Stimulated activated CD4-positive, alpha-beta T cell treated with anti-CD3 and anti-CD28 coated beads, Interleukin-1b, Interleukin-23, amount 100 ng/mL, for 4 hours (primary cell): ENCODE results near the gene PLA2G6.
A peak's percentile ranks its signal among the peaks of the same experiment; 100 is the strongest.

ENCODE experiments used
- DNase-seq, 2 donors: peaks; one replicate each; pipeline ENCODE4 v3.0.0-alpha.2; 2020; ENCODE audit warnings: low read depth in 2 of 2

PLA2G6 gene, protein sequence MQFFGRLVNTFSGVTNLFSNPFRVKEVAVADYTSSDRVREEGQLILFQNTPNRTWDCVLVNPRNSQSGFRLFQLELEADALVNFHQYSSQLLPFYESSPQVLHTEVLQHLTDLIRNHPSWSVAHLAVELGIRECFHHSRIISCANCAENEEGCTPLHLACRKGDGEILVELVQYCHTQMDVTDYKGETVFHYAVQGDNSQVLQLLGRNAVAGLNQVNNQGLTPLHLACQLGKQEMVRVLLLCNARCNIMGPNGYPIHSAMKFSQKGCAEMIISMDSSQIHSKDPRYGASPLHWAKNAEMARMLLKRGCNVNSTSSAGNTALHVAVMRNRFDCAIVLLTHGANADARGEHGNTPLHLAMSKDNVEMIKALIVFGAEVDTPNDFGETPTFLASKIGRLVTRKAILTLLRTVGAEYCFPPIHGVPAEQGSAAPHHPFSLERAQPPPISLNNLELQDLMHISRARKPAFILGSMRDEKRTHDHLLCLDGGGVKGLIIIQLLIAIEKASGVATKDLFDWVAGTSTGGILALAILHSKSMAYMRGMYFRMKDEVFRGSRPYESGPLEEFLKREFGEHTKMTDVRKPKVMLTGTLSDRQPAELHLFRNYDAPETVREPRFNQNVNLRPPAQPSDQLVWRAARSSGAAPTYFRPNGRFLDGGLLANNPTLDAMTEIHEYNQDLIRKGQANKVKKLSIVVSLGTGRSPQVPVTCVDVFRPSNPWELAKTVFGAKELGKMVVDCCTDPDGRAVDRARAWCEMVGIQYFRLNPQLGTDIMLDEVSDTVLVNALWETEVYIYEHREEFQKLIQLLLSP

DNA sequence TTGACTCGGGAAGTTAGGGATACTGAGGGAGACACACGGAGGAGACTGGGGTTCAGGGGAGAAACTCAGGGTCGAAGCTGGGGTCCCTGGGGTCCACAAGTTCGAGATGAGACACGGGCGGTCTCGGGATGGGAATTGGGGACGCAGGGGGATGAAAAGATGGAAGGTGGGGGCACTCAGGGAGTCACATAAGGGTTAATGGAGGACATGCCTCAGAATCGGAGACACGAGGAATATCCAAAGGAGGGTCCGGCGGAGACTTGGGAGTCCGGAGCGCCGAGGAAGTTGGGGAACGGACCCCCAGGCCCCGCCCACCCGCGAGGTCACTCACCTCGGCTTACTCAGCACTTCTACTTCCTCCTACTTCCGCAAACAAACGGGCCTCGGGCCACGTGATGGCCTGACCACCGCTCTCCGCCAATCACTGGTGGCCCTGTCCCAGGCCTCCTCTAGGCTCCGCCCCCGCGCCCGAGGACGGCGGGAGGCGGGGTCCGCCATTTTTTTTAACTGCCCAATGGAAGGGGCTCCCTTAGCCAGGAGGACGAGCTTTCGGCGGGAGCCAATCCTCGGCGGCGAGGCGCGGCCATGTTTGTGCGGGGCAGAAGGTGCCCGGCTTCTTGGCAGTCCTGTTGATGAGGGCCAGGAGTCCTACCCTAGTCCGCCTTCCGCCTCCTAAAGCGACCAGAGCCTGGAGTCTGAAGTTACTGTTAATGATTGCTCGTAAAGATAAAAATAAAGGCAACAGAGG, at the start of gene PLA2G6:
PLA2G6 (minus strand) TSS at position 378 of the 748 bp plus-strand sequence. CDS start 12,404 bp downstream, outside the sequence.
- peak; percentile 88 to 95 for DNase-seq

DNA sequence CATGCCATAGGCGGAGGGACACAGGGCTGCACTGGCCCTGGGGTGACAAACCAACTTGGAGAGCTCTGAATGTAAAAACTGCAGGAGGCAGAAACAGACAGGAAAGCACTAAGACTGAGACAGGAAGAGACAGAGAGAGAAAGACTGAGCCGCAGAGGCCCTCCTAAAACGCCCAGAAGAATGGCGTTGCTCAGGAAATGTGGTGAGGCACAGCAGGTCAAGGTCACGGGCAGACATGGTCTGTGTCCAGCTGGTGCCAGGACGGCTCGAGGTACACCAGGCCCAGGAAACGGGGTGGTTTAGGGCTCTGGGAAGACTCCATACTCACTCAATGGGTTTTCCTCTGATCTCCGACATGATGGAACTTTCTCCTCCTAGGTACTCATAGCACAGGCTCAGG, 49.3 kb upstream of the PLA2G6 start:
- DNase-seq, result no peak

DNA sequence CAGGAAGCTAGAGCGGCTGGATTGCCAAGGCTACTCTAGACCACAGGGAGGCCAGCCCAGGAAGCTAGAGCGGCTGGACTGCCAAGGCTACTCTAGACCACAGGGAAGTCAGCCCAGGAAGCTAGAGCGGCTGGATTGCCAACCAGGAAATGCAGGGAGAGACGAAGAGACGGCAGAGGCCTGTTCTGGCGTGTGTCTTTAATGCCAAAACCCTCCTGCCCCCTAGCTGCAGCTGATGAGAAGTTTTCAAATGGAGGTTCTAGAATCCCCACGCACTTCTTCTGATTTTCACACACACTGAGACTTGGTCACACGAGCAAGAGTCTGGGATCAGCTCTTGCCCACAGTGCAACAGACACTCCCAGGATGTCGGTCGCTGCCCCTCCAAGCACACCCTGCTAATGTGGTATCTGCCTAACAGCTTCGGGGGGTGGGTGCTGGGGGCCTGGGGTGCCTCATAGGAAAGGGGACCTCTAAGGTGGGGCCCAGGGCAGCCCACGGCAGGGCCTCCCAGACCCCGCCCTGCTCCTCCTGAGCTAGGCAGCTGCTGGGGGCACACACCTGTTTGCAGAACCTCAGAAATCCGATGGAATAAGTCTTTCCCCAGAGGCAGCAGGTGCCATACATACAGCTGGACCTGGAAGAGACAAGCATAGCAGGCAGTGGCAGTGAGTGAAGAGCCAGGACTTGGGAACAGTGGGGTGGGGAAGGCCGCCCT, 48.6 kb upstream of the PLA2G6 start:
- DNase-seq, result peak in 1 of 2 donors; percentile 22

DNA sequence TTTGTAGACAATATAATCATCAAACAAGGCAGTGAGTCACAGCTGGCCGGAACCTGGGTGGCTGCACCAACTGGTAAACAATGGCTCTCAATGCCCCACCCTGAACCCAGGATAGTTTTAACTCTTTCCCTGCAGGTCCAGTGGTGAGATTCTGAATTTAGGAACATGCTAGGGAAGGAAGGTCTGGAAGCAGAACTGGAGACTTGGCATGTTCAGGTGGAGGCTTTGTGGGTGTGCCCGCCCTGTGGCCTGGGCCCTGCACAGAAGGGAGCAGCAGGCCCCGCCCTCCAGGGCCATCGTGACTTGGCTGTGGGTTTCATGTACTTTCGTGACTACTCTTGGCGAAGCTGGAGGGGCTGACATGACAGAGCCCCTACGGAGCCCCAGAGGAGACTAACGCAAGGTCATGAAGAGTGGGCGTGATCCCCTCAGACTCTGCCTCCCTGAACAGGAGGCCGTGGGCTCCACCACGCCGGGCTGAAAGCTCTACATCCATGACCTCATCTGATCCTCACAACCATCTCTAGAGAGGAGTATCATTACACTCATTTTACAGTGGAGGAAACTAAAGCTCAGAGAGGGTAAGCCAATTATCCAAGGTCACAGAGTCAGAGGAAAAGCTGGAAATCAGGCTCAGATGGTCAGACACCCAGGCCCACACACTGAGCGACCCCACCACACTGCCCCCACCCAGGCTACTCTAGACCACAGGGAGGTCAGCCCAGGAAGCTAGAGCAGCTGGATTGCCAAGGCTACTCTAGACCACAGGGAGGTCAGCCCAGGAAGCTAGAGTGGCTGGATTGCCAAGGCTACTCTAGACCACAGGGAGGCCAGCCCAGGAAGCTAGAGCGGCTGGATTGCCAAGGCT, 47.5 kb upstream of the PLA2G6 start:
- DNase-seq, result no peak

DNA sequence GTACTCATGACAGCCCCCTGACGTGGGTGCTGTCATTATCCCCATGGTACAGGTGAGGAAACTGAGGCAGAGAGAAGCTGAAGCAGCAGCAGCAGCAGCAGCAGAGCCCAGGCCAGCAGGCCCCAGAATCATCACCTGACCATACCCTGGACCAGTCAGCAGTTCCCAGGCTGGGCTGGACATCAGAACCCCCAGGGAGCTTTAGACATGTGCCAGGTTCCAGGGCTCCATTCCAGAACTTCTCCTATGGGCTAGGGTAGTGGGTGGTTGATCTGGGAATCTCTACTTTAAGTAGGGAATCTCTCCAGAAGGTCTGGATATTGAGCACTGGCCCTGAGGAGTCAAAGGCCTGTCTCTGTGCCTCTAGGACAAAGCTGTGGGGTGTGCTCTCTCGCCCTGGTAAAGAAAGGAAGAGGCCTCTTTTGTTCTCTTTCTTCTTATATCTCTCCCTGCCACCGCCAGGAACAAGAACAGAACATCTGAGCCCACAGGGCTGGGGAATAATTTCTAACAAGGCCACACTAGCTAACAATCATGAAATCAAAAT, 46.8 kb upstream of the PLA2G6 start:
- no peak for DNase-seq

DNA sequence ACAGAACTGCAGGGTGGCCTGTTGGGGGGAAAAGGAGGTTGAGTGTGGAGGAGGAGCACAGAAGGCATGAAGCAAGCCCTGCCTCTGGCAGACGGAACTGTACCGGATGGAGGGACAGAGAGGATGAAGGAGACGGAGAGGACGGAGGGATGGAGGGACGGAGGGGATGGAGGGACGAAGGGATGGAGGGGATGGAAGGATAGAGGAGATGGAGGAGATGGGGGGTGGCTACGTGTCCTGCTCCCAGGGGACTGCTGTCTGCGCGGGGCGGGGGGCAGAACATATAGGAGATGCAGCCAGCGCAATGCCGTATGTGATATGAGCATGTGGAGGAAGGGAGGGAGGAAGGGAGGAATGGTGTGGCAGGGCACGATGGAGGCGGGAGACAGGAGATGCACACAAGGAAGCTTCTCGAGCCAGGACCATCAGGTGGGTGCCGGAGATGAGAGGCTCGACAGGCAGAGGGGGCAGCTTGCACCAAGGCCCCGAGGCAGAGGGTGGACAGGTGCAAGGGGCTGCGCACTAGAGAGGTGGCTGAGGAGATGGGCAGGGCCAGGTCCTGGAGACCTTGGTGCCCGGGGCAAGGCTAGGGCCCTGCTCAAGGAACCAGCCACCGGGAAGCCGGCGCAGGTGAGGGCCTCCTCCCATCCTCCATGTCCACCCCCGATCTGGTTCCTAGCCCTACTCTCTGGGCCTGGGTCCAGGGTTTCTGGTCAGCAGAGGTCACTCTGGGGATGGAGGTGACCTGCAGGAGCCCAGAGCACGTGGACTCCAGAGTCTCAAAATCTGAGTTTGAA, 45.4 kb upstream of the PLA2G6 start:
- DNase-seq, result no peak

DNA sequence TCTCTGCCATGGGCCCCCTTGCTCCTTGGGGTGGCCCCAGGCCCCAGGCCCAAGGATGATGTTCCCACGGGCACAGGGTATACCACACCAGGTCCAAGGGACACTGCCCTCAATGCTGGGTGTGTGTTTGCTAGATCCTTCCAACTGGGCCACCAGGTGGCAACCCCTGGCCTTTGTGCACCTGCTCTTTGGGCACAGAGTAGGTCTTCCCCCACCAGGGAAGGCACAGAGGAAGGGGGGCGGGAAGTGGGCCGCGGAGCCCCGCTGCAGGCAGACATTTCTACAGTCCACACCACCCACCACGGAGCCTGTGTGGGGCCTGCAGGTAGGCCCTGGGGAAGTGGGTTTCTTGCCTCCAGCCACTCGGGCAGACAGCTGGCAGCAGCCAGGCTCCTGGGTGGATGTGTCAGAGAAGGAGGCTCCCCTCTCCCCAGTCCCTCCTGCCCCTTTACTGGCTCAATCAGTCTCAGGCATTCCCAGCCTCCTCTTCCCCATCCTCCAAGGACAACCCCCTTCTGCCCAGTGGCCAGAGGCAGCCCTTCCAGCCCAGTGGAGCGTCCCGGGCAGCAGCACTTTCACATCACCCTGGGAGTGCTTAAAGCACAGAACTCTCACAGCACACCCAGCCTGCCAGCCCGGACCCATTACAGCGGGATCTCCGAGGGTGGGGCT, 41.8 kb upstream of the PLA2G6 start:
- DNase-seq, result no peak

DNA sequence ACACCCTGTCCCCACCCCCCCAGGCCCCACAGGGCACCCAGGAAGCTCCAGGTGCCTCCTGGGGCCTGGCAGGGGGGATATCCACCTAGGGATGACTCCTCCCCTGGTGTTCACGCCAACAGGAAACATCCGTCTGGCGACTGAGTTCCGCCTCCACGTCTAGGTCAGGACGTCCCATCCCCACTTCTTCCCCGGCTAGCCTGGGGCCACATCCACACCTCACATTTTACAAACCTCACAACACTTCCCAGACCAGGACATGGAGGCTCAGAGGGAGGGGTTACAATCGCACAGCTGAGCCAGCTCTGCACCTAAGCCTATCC, 41.1 kb upstream of the PLA2G6 start:
- no peak for DNase-seq

DNA sequence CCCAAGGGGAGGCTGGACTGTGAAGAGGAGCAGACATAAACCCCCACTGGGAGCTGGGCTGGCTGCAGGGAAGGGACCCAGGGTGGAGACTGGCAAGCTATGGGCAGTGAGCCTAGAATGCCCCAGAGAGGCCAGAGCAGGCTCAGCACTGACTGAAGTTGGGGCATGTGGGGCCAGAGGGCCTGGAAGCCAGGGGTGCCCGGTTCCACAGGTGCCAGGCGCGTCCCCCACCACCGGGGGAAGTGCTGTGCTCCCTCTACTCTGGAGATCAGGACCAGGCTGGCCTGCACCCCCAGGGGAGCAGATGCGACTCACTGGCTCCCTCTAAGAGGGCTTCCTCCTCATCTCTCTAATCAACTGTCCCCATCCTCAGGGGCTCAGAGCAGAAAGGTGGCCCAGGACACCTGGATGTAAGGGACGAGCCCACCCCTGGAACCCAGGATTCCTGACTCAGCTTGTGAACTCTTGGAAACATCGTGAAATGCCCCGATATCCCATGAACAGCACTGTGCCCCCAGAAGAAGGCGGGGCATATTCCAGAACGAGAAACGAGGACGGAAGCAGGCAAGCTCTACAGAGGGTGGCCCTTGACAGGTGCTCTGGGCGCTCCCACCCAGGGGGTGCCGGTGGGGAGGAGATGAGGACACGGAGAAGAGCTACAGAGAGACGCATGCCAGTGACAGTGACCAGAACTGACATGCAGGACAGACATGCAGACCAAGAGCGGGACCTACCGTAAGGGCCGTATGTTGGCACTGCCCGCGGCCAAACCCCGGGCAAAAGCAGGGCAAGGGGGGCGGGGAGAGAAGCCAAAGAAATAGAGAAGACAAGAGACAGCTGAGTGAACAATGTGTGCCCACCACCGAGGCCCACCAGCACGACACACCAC, 40.5 kb upstream of the PLA2G6 start:
- no peak for DNase-seq

DNA sequence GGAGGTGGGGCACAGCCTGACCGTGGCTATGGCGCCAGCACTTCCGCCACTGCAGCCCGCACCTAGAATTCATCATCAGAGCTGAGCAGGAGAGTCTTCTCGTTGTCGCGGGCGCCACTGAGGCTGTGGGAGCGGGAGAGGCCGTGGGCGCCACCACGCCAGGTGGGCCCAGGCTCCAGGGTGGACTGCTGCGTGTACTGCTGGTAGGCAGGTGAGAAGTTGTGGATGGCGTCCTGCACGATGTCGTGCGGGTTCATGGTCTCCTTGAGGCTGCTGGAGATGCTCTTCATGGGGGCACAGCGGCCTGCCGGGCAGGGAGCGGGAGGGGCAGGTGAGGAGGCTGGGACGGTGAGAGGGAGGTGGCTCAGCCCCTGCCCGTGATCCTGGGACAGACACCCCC, 39.8 kb upstream of the PLA2G6 start:
- no peak for DNase-seq

DNA sequence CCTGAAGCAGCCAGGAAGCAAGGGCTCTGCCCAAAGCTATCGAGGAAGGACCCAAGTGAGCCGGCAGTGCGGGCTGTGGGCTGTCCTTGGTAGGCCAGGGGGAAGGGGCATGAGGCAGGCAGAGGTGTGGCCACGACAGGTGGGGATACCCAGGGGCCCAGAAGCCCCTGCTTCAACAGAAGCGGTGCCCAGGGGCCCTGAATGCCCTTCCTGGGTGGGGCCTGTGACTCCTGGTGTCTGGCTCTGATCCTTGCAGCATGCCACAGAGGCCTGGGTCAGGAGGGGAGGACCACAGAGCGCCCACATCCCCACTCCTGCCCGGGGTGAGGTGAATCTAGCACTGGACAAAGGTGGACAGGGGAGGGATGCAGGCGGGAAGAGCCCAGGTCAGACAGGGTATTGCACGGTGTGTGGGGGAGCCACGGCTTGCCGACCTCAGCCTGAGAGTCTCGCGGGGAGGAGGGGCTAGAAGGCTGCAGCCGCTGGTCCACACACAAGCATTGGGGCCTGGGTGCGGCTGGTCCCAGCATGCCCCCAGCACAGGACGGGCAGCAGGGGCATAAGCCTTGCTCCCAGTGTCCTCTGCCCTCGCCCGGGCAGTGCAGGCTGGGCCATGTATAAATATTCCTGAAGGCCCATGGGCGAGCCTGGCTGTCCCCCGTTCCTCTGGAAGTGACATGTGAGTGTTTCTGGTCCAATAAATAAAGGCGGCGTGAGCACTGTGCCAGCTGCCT, 39.2 kb upstream of the PLA2G6 start:
- no peak for DNase-seq

DNA sequence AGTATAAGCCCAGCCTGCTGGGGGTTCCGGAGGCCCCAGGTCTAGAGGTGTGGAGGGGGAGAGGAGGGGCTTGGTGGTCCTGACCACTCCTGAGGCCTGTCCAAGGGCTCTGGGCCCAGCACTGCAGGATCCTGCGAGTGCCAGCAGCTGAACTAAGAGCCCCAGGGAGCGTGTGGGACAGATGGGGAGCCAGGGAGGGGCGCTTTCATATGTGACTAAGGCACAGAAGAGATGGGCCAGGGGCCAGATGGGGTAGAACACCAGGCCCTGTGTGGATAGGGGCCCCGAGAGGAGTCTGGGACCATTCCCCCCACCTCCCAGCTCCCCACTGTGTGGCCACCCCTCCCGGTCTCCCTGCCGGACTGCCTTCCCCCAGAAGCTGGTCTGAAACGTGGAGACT, 38.5 kb upstream of the PLA2G6 start:
- DNase-seq, result no peak

DNA sequence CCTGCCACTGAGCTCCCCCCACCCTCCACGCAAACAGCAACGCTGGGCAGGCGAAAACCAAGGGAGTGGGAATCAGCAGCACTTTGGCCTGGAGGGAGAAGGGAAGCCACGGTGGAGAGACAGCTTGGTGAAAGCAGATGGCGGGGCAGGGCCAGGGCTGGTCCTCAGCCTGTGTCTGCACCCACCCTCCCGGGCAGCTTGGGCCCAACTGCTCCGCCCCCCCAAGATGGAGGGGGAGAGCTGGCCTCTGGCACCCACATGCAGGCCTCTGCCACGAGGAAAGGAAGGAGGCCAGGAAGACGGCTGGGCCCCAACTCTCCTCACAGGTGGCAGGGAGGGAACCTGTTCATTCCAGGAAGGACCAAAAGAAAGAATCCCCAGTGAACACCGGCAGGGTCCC, 38.0 kb upstream of the PLA2G6 start:
- no peak for DNase-seq

DNA sequence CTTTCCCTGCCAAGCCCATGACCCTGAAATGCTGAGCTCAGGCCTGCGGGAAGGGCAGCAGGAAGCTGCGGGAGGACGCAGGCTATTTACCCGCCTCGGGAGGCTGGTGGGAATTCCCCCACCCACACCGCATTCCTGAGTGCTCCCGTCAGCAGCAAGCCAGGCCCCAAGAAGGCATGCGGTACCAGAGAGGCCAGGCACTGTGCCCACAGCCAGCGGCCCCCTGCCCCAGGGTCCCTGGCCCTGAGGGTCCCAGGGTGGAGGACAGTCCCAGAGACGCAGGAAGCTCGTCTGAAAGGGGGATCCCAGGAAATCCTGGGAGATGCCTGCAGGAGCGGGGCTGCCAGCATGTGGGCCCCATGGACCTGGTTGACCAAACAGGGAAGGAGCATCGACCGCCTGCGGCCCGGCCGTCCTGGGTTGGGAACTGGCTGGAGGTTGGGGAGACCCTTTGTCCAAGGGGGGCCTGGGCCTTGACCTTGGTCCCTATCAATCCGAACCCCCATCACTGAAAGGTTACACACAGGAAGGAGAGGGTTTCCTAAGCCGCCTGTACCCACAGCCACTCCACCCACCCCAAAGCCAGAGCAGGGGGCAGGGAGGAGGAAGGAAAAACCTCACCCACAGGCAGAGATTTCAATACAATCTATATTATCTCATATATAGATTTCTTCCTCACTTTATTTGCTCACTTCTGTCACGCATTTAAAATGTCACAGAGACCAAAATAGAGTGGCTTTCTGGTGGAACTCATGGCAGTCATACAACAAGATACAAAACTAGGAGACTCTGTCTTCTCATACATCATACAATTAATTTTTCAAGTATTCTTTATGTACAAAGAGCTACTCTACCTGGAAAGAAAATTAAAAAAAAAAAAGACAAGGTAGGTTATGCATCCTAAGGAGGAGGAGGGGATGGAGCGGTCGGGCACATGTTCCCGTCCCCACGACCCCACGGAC, 37.3 kb upstream of the PLA2G6 start:
- DNase-seq, result peak in 1 of 2 donors; percentile 23

DNA sequence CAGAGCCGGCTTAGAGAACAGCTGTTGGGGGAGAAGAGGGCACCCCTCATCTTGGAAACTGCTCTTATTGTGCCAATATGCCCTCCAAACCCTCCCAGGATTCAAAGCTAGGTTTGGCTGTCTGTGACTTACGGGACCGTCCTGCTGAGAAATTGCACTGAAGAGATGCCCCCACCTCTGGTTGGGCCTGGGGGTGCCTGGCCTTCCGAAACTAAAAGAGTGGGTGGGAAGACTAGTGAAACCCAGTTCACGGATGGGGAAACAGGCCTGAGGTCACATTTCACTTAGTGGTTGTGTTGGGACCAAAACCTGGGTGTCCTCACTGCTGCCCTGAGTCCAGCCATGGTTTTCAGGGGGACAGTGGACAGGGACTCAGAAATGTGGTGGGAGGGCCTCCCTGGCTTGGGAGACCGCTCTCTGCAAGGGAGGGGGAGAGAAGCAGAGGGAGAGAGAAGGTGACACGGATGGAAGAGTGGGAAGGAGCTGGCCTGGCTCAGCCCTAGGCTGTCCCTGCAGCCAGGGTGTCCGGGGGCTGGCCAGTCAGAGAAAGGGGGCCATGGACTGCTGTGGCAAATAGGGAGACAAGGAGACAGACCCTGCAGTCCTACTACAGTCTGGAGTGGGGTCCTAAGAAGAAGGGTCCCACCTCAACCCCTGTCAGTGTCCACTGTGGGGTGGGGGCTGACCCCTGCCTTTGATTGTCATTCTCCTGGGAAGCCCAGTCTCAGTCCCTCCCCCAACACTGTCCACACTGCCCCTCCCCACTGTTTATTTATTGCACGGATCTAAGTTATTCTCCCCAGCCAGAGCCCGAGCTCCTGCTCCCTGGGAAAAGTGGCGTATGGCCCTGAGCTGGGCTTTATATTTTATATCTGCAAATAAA, 33.8 kb upstream of the PLA2G6 start:
- DNase-seq, result no peak
